Middle frontal gyrus (tissue), 1 donor: ENCODE results near the gene FGF1.

Experiments
- DNase-seq: peaks from one replicate; pipeline ENCODE4 v3.0.0-alpha.2; 2015; ENCODE audit warnings: low spot score; ENCODE audit errors: extremely low spot score

FGF1 gene

DNA sequence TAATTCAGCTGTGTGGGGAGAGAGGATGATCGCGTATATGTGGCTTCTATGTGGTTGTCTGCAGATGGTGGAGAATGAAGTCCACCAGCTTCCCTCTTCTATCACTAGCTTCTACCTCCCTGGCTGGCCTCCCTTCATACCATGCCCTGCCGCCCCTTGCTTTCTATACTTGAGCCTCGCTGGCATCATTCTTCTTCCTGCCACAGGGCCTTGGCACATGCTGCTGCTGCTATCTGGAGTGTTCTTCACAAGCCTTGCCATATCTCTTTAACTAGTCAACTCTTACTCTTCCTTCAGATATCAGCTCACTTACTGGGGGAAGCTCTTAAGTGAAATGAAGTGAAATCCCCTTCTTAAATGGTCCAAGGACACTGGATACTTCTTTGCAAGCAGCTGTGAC lies 100.4 kb downstream of the FGF1 start:
- DNase-seq, result no peak

DNA sequence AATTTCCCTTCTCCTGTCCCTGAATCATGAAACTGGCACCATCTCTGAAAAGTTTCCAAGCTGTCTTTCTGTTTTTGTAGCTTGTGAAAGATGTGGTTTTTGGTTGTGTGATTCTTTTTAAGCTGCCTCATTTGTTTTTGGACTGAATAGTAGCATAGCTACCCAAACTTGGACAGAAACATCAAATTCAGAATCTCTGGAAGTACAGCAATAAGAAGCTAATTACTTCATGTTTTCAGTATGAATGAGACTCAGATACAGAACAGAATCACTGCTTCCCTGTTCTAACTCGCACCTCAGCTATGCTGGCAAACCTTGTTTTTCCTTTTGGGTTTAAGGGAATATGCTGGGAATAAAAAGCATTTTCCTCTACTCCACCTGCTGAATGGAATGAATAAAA lies 101.0 kb downstream of the FGF1 start:
- no peak for DNase-seq

DNA sequence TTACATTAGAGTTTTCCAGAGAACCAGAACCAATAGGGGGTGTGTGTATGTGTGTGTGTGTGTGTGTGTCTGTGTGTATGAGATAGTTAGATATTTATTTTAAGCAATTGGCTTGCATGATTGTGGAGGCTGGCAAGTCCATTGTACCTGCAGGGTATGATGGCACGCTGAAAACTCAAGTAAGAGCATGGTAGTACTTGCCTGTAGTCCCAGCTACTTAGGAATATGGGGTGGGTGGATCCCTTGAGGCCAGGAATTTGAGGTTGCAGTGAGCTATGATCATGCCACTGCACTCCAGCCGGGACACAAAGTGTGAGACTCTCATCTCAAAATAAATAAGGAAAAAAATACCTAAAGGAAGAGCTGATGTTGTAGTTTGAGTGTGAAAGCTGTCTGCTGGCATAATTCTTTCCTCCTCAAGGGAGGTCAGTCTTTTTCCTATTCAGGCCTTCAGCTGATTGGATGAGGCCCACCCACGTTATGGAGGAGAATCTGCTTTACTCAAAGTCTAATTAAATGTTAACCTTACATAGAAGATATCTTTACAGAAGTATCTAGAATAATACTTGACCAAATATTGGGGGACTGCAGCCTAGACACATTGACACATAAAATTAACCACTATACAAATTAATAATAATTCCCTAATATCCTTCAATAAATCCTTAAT lies 107.6 kb downstream of the FGF1 start:
- no peak for DNase-seq

DNA sequence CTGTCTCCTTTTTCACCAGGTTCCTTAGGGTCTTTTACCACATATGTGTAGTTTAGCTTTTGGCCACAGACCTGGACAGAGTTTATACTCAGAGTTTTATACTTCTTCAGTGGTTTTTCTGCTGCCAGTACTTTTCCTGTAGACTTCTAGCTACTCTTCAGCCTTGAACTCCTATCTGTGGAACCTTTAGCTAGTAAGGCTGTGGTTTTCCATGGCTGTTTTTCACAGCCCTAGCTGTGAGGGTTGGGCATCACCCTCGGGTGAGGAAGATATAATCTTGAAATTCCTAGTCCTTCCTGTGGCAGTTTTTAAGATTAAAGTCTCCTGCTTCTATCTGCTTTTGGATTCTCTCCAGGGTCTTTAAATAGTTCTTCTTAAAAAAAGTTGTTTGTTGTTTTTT lies 109.1 kb downstream of the FGF1 start:
- no peak for DNase-seq

DNA sequence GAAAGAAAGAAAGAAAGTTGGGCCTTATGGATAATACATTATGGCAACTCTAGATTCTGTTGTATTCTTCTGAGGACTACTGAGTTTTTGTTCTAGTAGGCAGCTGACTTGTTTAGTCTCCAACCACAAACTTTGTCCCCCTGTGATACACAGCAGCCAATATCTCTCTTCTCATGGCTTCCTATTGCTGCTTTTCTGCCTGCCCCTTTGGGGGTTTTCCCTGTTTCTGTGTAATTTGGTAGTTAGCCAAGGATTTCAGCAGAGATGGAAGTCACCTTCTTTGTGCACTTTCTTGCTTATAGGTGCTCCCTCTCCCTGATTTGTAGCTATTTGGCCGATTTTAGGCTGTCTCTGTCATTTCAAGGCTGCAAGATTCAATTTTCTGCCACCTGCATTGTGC lies 109.6 kb downstream of the FGF1 start:
- no peak for DNase-seq

DNA sequence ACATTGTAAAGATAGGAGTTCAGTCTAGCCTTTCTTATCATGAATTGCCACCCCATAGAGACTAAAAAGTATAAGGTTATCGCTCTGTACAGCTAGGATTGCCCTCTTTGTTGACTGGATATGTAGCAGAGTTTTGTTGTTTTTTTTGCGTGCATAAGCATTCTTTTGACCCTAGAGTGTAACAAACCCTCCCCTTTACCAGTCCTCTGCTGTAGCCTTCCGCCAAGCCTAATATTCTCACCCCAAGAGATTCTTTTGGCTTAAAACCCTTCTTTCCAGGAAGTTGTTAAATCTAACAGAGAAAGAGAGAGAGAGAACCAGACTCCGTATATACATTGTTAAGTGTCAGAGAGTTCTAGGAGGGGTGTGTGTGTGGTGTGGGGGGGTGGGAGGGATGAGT lies 113.9 kb downstream of the FGF1 start:
- DNase-seq, result no peak

DNA sequence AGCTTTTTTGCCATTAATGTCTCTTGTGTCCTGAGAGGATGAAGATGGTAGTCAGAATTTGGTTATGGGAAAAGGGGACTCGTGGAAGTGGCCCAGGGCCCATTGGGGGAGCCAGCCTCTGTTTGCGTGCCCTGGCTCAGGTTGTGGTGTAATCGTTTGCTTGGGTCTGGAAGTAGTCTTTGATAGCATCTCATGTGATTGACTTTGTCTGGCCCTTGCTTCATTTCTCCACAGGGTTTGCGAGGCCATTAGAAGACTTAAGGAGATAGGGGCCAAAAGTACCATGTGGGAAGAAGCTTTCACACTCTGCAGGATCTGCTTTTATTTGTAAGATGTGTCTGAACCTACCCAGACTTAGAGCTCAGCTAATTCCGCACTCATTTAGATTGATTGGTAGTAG lies 114.5 kb downstream of the FGF1 start:
- no peak for DNase-seq

DNA sequence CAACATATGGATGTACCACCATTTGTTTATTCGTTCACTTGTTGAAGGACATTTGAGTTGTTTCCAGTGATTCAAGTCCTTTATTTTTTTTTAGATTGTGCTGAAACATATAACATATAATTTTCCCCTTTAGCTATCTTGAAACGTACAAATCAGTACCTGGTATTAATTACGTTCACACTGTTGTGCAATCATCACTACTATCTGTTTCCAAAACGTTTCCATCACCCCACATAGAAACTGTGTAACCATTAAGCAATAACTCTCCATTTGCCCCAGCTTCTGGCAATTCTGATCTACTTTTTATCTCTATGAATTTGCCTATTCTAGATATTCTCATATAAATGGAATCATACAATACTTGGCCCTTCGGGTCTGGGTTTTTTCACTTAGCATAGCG lies 116.0 kb downstream of the FGF1 start:
- DNase-seq, result no peak

DNA sequence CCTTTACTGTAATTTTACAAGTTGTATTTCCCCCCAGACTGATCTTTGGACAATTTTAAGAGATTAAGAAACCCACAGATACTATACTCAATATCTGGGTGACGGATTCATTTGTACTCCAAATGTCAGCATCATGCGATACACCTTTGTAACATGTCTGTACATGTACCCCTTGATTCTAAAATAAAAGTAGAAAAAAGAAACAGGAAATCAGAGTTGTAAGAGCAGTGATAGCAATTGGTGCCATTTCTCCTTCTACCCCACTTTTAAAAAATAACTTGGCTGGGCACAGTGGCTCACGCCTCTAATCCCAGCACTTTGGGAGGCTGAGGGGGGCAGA lies 116.9 kb downstream of the FGF1 start:
- DNase-seq, result no peak

DNA sequence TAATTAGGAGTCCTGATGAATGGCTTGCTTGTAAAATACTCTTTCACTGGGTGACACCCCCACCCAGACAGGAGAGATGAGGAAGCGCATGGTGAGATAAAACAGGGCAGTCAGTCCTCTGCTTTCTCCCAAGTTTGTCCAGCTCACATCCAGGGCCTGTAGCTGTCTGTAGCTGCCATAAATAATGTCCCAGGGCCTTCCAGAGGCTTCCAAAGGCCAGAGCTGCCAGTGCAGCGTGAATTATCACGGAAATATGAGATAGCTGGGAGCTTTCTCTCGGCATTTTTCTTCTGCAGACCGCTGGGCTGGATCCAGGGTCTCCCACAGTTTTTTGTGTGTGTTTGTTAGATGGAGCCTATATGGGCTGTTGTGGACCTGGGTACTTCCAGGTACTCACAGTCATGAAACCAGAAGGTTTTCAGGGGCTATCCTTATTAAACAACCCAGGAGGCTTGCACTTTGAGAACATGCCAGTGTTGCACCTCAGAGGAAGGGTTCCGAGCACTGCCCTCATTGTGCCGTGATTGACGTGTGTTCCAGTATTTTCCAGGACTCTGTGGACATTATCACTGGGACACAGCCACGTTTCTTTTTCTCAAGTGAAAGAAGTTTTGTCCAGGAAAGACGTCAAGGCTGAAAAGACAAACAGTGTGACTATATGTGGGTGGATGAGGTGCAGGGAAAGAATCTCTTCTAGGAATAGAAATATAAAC lies 117.5 kb downstream of the FGF1 start:
- DNase-seq, result no peak

DNA sequence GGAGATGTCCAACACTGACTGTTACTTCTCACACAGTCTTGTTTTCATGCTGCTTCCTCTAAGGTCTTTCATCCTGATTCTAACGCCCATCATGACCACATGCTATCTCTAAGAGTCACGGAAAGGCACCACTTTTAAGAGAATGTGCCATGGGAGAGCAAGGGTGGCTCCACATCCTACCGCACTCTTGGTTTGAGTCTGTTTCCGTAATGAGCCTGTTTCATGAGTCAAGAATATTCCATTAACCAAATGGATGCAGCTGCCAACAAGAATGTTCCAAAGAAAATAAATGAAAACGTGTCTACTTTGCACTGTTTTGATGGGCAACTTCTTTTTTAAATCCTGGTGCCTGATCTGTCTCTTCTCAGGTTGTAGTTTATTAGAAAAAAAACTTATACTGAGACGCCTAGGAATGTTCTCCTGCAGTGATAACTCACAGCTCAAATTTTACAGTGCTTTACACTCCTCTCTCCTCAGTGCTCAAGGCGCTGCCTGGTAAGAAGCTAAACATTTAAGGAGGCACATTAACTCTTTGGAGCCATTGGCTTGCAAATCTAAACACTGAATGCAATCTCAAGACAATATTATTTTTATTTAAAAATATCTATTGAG lies 124.3 kb downstream of the FGF1 start:
- DNase-seq, result no peak

DNA sequence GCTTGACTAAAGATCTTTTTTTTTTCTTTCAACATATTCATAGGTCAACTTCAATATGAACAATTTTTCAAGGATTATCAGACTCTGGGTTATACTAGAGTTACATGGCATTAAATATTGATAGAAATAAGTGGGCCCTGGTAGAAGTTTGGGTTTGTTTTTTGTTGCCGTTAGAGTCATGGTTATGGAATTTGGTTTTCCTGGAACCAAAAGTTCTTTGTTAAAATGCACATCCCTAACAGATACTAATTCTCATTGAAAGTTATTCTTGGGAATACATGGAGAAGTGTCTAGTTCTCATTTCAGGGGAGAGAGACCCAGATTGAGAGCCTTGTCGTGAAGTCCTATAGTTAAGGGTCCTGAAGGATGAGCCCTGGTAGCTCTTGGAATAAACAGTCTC lies 124.9 kb downstream of the FGF1 start:
- DNase-seq, result no peak

DNA sequence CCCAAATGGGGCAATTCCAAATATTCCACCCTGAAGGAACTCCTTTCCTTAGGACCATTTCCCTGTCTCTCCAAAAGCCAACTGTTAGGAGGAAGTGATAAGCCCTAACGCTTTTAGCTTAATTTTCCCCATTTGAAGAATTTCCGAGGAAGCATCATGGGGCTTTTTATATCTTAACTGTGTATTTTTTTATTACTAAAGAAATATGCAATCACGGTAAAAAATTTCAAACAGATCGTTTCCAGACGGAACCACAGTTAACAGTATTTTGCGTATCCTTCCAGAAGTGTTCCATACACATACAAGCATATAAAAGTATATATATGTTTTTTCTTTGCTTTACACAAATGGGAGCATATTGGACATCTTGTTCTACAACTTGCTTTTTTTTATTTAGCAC lies 133.8 kb downstream of the FGF1 start:
- DNase-seq, result no peak

DNA sequence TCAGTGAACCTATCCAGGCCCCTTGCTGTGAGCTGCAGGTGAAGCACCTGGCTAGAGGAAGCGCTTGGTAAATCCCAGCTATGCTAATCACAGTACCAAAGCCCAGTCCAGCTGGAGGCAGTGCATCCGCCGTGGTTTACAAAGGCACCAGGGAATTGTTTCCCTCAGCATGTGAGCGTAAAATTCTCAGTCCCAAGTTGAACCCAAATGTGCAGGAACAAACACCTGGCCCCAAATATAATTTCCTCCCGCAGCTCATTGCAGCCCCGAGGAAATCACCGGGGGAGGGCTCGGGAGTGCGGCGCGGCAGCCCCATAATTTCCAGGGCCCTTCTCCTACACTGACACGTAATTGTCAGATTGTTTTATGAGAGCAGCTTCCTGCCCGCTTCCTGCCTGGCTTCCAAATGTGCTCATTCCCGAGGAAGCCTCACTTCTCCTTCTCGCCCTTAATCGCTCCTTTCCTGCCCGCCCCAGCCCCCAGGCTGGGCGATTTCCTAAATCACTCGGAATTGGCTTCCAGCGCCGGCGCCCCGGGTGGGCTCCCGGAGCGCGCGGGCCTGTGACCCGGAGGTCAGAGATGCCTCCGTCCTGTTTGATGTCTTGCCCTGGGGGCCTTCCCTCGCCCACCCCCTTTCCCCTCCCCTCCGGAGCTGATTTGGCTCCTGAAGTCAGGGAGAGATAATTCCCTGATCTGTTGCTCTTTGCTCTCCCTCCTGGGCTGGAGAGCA lies 134.4 kb downstream of the FGF1 start:
- DNase-seq, result no peak

DNA sequence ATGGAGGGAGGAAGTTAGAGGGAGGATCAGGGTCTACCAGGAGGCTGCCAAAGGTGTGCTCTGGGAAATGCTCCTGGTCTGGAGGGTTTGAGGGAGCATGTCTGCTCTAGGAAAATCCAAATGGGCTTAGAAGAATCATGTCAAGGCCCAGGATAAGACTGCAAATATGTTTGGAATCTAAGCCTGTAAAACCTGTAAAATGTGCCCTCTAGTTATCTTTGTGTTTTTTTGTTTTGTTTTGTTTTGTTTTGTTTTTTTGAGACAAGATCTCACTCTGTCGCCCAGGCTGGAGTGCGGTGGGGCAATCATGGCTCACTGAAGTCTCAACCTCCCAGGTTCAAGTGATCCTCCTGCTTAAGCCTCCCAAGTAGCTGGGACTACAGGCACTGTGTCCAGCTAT lies 135.4 kb downstream of the FGF1 start:
- no peak for DNase-seq

DNA sequence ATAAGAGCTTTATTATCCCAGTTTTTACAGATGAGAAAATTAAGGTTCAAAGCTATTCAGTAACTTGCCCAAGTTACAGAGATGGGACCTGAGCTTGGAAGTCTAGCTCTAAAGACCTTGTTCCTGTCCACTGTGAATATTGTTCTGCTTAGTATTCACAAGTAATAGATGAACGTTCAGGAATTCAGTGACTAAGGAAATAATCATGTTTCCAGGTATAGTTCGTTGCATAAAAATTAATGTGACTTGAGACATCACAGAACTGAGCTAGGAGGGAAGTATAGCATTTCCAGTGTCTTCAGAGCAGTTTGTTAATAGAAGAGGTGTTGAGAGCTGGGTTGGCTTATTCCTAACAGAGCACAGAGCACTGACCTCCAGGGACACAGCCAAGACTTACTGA lies 136.1 kb downstream of the FGF1 start:
- DNase-seq, result no peak

DNA sequence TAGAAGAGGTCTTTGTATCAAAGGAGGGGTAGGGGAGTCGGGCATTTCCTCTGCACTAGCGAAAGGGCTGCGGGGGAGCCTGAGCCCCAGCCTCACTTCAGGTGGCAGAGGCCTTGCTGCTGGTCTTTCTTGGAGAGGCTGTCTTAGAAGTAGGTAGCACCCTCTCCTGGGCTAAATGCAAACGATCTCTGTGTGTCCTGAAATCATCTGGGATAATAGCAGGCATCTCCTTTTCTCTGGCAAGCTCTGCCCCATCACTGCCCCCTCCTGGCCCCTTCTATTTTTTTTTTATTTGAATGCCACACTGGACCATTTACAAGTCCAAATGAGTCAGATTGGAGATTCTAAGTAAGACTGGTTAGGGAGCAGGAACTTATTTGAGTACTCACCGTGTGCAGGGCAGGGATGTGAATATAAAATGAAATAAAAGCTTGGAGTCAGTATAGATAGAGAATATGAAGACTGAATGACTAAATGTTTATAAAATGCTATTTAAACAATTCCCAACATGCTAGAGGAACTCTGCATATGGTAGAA lies 137.1 kb downstream of the FGF1 start:
- peak; percentile 13 for DNase-seq

DNA sequence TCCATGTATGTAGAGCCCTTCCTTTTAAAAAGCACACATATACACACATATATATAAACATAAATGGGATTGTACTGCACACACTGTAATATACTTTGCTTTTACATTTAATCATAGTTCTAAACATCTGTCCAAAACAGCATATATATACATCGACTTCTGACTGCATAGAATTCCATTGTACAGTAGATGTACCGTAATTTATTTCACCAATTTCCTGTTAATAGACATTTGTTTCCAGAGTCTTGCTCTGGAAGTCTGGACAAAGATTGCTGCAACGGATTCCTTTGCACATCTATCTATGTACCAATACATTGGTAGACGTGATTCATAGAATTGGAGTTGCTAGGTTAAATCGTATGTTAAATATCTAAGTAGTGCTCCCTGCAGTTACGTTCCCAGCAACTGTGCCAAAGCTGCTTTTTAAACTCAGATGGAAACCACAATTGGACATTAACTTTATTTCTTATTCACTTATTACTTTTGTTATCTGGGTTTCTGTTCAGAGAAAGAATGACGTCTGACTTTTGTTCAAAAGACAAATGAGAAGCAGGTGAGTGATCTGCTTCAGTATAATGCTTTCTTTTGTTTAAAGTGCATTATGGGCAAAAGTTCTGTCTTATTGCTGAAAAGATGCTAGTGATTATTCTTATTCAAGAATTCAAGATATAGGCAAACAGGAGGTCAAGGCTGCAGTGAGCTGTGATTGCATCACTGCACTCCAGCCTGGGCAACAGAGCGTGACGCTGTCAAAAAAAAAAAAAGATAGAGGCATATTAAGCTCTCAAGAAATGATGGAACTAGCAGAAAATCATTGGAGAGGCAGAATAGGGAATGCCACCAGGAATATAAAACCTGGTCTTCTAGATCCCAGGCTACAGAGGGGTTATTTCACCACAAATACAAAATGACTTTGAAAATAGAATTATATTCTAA lies 138.2 kb downstream of the FGF1 start:
- no peak for DNase-seq

DNA sequence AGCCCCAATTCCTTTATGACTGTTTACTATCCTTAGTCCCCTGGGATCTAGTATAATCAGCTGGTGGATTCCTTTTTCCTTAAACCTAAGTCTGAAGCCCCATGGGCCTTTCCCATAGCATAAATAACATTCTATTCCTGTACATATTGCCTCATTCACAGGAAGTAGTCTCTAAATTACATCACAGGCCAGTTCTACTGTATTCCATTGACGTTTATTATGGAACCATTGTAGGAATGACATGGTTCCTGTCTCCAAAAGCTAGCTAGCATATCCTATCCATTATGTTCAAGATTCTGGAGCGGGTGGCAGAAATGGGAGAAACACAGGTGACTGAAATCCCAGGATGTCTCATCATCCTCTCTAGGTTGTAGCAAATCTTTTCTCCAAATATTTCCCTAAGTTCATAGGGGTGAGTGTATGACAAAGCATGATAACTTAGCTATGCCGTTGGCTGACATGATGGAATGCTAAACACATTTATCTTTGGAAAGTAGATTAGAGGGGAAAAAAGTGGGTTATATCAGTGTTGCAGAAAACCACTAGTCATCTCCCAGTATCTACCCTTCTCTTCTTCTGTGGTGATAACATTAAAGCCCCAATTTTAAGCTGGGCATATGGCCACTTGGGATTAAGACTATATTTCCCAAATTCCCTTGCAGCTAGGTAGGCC lies 140.1 kb downstream of the FGF1 start:
- DNase-seq, result no peak

DNA sequence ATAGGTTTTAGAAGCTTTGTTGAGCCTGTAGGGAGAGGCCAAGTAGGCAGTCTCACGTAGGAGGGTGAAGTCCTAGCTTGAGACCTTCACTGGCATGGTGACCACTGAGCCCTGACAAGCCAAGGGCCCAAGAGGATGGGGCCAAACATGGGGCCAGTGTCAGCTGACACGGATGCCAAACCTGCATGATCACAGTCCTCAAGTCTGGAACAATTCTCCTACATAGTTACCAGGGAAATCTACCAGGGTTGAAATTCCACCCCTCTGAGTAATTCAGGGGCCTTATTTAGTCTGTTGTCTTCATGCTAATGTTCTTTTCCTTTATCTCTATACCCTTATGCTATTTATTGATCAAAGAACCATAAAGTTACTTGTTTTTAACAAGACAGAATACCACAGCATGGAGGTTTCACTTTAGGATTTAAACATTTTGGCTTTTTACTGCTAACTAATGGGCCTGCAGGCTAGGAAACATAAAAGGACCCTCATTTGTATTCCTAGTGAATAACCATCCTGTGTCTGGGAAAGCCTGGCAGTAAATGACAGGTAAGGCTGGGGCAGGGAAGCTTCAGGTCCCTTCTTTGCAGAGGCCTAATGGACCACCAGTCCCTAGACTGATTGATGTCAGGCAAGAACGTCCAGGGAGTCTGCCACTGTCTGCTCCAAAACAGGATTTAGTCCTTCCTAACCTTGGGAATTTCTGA lies 140.8 kb downstream of the FGF1 start:
- no peak for DNase-seq
